Right lobe of liver (tissue), 6 donors: ENCODE data around the gene UBXN11. TPM values are rescaled to one million over a fixed set of nuclear protein-coding genes. Genes with fewer than 3 reads are reported as not detected.
"Not testable (repeated sequence)": the region's sequence is repeated elsewhere in the genome, so short reads cannot be mapped to it uniquely, and the experiment has no call there.

ENCODE experiments used
- ATAC-seq, 4 donors: fragments of 200-7000 bp; cut with Tn5 transposase; one replicate each; pipeline ENCODE4 v1.9.1; 2020; ENCODE audit warnings: mild to moderate bottlenecking in 4 of 4, moderate library complexity in 4 of 4
- DNase-seq, 3 donors: peaks; one replicate each; pipeline ENCODE4 v3.0.0-alpha.2; 2020
- H3K27ac ChIP-seq, 3 donors: fragments of 200-600 bp; one replicate each; pipeline ENCODE4 v1.8.0; 2022
- H3K27me3 ChIP-seq, 2 donors: fragments of 200-600 bp; one replicate each; pipeline ENCODE4 v1.8.0; 2022
- H3K36me3 ChIP-seq, 4 donors: fragments of 200-600 bp; sonication (generic) in 1 of 4; one replicate each; pipeline versions ENCODE4 v1.5.1 to v1.8.0; 2017 to 2022; ENCODE audit warnings: control low read depth in 1 of 4
- H3K4me1 ChIP-seq, 4 donors: fragments of 200-600 bp; sonication (generic) in 1 of 4; one replicate each; pipeline versions ENCODE4 v1.5.1 to v1.8.0; 2017 to 2022; ENCODE audit warnings: control low read depth in 1 of 4
- H3K4me3 ChIP-seq, 3 donors: fragments of 200-600 bp; one replicate each; pipeline ENCODE4 v1.8.0; 2022
- H3K9me3 ChIP-seq, 4 donors: fragments of 200-600 bp; sonication (generic) in 1 of 4; one replicate each; pipeline versions ENCODE4 v1.5.1 to v1.8.0; 2017 to 2022; ENCODE audit warnings: control low read depth in 1 of 4
- CTCF ChIP-seq, 4 donors: fragments of 200-600 bp in 3 of 4; fragments of 450-650 bp in 1 of 4; IDR thresholded peaks; one replicate each; pipeline versions ENCODE4 v1.5.1 to v1.8.0; 2016 to 2022; ENCODE audit warnings: antibody characterized with exemption in 4 of 4, mild to moderate bottlenecking in 2 of 4
- POLR2A ChIP-seq: fragments of 450-650 bp; IDR thresholded peaks from one replicate; pipeline ENCODE4 v1.6.1; 2017; ENCODE audit warnings: antibody characterized with exemption, mild to moderate bottlenecking
- WGBS: methylation state at CpG from one replicate; pipeline ENCODE4 v1.1.6; 2018; ENCODE audit warnings: low coverage, low lambda C conversion rate; ENCODE audit not compliant: insufficient coverage; ENCODE audit errors: missing lambda C conversion rate; 5-methylcytosine and 5-hydroxymethylcytosine counted together
- intact Hi-C, 2 donors: fragments of 100-400 bp; cut with DNase I; formaldehyde crosslinking; loops; one replicate each; pipeline versions ENCODE4 v1.11.2 to v1.14.1; 2022
- total RNA-seq, 6 experiments: library from RNA; depleted of rRNA in 2 of 6; stranded (reverse); fragments of >200 nt in 2 of 6; fragmentation: NEBNext Ultra II Directional in 3 of 6; extraction: Animal tissue kit (Norgen Biotek cat#: 25700) in 3 of 6; gene quantifications; one replicate each; pipeline versions ENCODE4 v1.1.0 to v1.2.4, GENCODE V29; 2016 to 2023
- donor health status: DM: no; HTN: yes; CAD: no.
- donor health status: DM: no; HTN: no; CAD: no.
- donor health status: DM: no; HTN: no; CAD: no.
- donor health status: DM: no; HTN: yes; CAD: no.
- donor health status: DM: no; HTN: yes; CAD: no.

UBXN11 gene
- total RNA-seq, 6 experiments from 2014 or later = 4.3 to 11.3 (median 7.0) TPM

- Histone ChIP-seq H3K36me3 (no peaks in the 10 kb centered on the region), H3K4me3 (no peak overlapping the region), H3K27me3 (no peaks in the 10 kb centered on the region), H3K4me1 (no peaks in the 10 kb centered on the region), H3K9me3 (no peaks in the 10 kb centered on the region), H3K27ac (no peak overlapping the region)
- intact Hi-C loops = no loop called here
- ATAC-seq (no peak), DNase-seq (no peak)
- 68% methylated on average over 5 of the region's 5 CpGs for WGBS
- no peak for TF ChIP-seq CTCF (IDR thresholded peaks at IDR 0.05)
- TF ChIP-seq POLR2A = no peak
These were observed 8.1 kb upstream of the UBXN11 start for GRCh38 chr1:26314501-26314900.

DNA sequence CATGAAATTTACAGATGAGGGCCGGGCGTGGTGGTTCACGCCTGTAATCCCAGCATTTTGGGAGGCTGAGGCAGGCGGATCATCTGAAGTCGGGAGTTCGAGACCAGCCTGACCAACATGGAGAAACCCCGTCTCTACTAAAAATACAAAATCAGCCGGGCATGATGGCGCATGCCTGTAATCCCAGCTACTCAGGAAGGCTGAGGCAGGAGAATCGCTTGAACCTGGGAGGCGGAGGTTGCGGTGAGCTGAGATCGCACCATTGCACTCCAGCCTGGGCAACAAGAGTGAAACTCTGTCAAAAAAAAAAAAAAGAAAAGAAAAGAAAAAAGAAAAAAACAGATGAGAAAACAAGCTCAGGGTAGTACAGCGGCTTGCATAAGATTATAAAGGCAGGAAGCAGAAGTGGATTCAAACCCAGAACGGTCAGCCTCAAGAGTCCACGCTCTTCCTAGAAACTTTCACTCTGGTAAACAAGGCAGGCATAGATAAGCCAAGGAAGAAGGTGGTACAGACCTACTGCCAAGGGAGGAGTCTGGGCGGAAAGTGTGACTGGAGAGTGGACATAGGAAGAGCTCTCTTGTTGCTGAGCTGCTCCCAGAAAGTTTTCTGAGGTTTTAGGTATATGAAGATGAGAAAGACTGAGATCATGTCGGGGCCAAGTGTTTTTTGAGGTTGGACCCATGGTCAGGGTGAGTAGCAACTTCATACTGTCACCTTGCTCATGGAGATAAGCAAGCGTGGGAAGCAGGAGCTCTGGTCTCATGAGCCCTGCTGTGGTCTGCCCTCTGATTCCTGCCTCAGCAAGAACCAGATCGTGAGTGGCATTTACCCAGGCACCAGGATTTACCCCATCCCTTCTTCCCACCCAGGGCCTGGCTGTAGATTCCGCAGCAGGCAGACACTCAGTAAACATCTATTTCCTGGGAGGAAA is 1.8 kb upstream of the UBXN11 start:
- 75% methylated on average over 12 of the region's 21 CpGs for WGBS
- H3K9me3 ChIP-seq, ATAC-seq, DNase-seq, H3K4me3 ChIP-seq, H3K36me3 ChIP-seq, H3K27me3 ChIP-seq, H3K27ac ChIP-seq, intact Hi-C loops, H3K4me1 ChIP-seq: not testable (repeated sequence)

DNA sequence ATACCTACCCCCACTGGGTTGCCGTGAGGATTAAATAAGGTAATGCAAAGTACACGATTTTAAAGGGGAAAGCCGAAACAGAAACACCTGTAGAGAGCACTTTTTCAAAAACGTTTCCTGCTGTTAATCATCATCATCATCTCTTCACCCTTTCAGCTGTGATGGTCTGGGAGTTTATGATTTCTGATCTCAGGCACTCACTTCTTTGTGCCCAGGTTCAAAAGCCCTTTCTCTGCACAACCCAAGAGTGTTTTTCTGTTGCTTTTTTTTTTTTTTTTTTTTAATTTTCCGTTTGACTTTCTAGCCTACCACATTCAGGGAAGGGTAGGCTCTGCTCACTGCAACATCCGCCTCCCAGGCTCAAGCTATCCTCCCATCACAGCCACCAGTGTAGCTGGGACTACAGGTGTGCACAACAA is 936 bp upstream of the UBXN11 start:
- intact Hi-C loops = no loop called here
- peaks cover 0 to 5% (median 3%) of the 10 kb centered on the region in 4 donors for H3K4me1 ChIP-seq
- peak overlapping the region in 1 of 3 donors; percentile 6 for H3K27ac ChIP-seq
- no peaks in the 10 kb centered on the region for H3K27me3 ChIP-seq
- no peak for TF ChIP-seq CTCF (IDR thresholded peaks at IDR 0.05)
- no peak for TF ChIP-seq POLR2A
- ATAC-seq (no peak), DNase-seq (no peak)
- 37% methylated on average over 6 of the region's 6 CpGs for WGBS
- no peaks in the 10 kb centered on the region for H3K36me3 ChIP-seq
- no peak overlapping the region for H3K4me3 ChIP-seq
- no peaks in the 10 kb centered on the region for H3K9me3 ChIP-seq

- Histone ChIP-seq H3K4me3 (peak overlapping the region; percentile 70 to 84 (median 78)), H3K27me3 (no peaks in the 10 kb centered on the region), H3K27ac (peak overlapping the region; percentile 2 to 60 (median 15)), H3K9me3 (no peaks in the 10 kb centered on the region), H3K36me3 (no peaks in the 10 kb centered on the region), H3K4me1 (peaks cover 0 to 5% (median 3%) of the 10 kb centered on the region in 4 donors)
- WGBS = 24% methylated on average over 8 of the region's 8 CpGs
- intact Hi-C loops = no loop called here
- no peak for TF ChIP-seq CTCF (IDR thresholded peaks at IDR 0.05)
- DNase-seq = no peak
- ATAC-seq = no peak
These were observed 658 bp downstream of the UBXN11 start for GRCh38 chr1:26305667-26306289.
